ENCODE results near the gene MTHFSD. TPM values are rescaled to one million over a fixed set of nuclear protein-coding genes. Genes with fewer than 3 reads are reported as not detected.
A peak's percentile ranks its signal among the peaks of the same experiment; 100 is the strongest.

Gene MTHFSD
- total RNA-seq, 1 donor from 2014 or later: 13.0 TPM

DNA sequence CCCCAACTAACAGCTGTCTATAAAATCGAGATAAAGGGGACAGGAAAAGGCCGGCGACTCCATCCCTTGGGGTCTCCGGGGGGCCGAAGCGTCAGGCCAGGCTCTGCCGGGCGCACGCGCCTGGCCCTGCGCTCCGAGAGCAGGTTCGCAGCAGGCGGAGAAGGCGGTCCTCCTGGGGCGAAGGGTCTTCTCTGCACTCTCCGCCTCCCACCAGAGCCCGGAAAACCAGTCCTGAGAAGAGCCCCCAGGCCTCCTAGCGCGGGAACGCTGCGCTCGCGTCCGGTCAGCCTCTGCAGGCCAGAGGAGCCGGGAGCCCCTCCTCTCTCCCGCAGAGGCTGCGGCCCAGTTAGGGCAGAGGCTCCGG is 39.6 kb downstream of the MTHFSD start:
- DNase-seq (ENCODE audit: low read depth): no peak

GRCh38 chr16:86514481-86515376 is 40.3 kb downstream of the MTHFSD start:
- no peak for DNase-seq (ENCODE audit: low read depth)

DNA sequence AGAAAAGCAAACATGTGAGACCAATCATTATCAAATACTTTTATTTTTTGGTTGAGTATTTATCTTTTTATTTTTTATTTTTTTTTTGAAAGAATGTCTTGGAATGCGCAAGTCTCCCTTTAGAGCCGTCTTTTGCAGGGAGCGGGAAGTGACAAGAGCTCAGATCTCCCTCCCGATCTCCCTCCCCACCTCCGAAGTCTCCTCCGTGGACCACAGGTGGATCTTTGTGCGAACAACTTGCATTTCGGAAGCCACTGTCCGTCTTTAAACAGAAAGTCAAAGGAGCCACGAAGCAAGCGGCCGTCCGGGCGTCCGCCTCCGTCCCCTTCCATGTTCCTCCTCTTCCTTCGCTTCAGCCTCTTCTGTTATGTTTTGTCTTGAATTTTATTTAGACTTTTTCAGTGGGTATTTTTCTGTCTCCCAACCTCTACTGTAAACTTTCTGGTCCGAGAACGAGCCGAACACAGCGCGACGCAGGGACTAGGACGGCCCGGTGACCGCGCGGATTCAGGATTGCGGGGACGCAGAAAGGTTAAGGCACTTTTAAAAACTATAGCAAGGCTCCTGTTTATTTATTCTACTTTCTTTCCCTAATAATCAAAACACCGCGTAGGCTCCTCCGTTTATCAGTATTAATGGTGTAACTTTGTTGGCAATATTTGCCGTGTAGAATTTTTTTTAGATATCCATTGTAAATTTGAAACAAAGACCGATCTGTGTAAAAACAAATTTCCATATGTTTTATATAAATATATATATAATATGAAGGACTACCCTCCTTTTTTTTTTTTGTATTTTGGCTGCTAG is 41.4 kb downstream of the MTHFSD start:
- no peak for DNase-seq (ENCODE audit: low read depth)

DNA sequence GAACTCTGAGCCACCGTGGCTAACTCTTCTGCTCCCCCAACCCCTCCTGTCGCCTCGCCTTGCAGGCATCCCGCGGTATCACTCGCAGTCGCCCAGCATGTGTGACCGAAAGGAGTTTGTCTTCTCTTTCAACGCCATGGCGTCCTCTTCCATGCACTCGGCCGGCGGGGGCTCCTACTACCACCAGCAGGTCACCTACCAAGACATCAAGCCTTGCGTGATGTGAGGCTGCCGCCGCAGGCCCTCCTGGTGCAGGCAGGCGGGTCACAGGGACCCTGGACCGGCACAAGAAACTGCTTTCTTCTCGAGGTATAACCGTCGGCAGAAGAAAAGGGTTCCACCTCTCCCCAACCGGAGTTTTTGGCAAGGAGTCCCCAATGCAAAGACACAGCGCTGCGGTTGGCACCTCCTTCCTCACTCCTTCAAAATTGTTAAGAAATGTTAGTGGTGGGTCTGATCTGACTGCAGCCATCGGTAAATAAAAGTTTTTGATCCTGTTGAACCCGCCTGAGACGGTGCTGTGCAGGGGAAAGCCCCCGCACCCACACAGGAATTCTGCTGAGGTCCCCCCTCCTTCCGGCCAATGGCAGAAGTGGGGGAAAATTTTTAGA is 42.1 kb downstream of the MTHFSD start:
- no peak for DNase-seq (ENCODE audit: low read depth)

- no peak for DNase-seq (ENCODE audit: low read depth)
These were observed 42.7 kb downstream of the MTHFSD start for GRCh38 chr16:86512301-86512859.

DNA sequence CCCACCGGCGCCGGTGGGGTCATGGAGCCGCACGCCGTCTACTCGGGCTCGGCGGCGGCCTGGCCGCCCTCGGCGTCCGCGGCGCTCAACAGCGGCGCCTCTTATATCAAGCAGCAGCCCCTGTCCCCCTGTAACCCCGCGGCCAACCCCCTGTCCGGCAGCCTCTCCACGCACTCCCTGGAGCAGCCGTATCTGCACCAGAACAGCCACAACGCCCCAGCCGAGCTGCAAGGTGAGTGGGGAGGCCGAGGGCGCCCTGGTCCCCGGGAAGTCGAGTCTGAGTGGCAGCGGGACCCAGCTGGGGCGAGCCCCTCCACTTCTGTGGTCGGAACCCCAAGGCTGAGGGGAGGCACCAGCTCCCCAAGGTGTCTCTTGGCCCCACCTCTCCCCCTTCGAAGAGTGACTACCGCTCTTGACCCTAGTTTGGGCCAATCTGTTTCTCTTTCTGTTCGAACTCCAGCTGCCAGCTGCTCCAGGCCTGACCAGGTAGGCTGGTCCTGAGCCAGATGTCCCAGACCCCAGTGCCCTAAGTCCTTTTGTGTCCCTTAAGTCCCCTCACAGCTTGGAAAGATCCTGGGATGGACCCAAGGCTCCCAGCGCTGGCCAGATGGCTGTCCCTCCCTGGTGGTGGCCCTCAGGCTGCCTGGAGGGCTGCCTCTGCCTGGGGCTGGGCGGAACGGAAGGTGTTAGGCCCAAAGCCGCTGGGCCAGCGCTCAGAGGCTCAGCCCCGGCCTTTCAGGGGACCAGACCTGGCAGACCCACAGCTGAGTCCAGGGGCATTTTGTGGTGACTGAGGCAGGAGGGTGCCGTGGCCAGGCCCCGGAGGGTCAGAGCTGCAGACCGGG is 43.5 kb downstream of the MTHFSD start:
- no peak for DNase-seq (ENCODE audit: low read depth)

- no peak for DNase-seq (ENCODE audit: low read depth)
These were observed 44.4 kb downstream of the MTHFSD start, which contains the start of gene FOXF1 for GRCh38 chr16:86510465-86511261. FOXF1 (plus strand) TSS chr16:86510527; CDS start chr16:86510570, 43 bp downstream.

- no peak for DNase-seq (ENCODE audit: low read depth)
These were observed 45.1 kb downstream of the MTHFSD start for GRCh38 chr16:86509759-86510464.

GRCh38 chr16:86508947-86509758 is 45.9 kb downstream of the MTHFSD start:
- peak; percentile 37 for DNase-seq (ENCODE audit: low read depth)

DNA sequence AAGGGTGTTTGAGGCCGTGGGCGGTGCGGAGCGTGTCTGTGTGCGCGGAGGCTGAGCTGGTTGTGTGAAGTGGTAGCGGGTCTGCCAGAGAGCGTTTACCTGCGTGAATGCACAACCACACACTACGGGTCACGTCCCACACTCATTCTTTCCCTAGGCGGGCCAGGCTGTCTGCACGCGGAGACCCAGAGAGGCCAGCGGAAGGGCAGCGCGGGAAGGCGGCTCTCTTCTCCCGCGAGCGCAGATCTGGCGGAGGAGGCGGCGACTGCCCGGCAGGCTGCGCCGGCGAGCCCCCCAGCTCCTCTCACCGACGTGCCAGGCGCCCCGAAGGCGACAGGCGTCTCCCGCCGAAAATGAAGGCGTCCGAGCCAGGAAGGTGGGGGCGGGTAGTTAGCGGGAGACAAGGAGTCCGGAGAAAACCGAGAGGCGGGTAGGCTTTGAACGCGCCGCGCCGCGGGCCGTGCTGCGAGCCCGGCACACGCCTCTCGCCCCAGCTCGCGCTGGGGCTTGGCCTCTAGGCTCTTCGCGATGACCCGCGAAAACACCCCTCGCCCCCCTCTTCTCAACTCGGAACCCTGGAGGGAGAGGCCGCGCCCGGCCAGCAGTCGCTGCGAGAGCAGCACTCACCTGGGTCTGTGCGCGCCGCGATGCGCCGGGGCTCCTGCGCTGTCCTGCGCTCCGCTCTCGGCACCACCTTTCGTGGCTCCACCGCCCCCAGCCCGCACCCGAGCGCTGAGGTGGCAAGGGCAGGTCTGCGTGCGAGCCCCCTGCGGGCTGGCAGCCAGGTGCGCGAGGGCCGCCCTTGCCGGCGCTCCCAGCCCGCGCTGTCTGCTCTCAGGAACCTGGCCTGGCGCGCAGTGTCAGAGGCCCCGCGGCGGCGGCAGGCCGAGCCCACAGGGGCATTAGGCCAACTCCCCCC is 46.7 kb downstream of the MTHFSD start:
- DNase-seq (ENCODE audit: low read depth): no peak

DNA sequence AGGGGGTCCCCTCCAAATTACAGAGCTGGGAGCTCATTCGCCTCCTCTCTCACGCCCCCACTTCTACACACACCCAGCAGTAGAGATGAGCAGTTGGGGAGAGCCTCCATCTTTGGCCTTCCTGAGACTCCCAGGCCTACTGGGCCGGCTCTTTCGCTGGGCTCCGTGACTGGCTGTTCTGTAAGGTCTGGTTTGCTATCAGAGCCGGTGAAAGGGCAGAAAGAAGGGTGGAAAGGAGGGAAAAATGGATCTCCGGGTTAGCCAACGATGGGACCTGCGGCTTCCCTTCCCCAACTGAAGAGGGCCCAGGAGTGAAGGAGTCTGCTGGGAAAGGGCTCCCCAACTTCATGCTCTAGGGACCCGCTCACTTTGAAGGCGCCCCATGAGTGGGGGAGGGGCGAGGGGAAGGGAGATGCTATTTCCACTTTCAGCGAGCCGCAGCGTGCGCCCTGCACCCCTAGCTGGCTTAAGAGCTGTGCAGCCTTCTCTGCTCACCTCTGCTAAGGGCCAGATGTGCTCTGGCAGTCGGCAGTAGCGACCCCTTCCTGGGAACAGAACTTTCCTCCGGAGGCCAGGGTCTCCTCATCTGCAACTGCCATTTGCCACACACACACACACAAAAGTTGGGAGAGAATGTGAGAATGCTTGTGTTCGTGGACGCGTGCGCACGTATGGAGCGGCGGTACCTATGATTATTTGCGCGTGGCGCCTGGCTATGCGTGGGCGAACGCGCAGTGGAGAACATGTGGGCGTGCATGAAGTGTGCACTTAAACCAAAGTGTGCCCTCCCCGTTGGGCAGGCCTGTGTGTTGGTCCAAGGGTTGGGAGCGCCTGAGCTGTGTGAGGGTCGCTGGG is 47.6 kb downstream of the MTHFSD start:
- no peak for DNase-seq (ENCODE audit: low read depth)

DNA sequence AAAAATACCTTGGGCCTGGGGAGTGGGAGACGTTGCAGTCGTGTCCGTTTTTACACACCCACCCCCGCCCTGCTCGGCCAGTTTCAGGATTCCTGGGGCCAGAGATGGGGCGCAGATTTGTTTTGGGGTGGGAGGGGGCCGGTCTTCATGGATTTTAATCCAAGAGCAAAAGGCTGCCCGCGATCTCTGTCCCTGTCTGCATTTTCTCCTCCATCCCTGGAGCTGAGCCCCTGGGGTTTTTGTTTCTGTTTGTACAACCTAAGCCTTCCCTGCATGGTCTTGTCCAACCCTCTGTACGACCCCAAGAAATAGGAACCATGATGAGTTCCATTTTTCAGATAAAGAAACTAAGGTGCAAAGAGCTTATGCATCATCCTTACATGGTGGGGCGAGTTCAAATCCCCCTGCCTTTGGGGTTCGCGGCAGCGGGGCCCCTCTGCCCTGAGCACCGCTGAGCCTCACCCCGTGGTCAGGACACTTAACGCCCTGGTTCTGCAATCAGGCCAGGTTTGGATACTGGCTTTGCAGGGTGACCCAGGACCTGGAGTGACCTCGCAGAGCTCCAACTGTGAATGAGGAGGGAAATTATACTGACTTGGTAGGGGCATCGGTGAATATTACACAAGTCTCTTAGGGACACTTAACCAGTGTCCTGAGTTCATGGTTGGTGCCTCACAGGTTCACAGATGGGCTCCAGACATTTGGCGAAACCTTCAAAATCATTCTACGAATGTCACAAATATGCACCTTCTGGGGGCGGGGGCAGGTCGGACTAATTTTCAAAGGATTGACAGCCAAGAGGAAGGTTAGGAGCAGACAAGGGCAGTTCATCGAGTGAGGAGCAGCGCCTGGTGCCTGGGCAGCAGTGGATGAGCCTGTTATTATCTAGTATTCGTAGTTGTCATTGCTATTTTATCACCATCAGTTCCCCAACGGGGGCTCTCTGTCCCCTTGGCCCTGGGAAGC is 48.9 kb downstream of the MTHFSD start:
- no peak for DNase-seq (ENCODE audit: low read depth)

GRCh38 chr16:86505185-86505898 is 49.7 kb downstream of the MTHFSD start:
- no peak for DNase-seq (ENCODE audit: low read depth)

All from myocyte (in vitro differentiated cells).